ENCODE results near the gene NTRK2.

DNA sequence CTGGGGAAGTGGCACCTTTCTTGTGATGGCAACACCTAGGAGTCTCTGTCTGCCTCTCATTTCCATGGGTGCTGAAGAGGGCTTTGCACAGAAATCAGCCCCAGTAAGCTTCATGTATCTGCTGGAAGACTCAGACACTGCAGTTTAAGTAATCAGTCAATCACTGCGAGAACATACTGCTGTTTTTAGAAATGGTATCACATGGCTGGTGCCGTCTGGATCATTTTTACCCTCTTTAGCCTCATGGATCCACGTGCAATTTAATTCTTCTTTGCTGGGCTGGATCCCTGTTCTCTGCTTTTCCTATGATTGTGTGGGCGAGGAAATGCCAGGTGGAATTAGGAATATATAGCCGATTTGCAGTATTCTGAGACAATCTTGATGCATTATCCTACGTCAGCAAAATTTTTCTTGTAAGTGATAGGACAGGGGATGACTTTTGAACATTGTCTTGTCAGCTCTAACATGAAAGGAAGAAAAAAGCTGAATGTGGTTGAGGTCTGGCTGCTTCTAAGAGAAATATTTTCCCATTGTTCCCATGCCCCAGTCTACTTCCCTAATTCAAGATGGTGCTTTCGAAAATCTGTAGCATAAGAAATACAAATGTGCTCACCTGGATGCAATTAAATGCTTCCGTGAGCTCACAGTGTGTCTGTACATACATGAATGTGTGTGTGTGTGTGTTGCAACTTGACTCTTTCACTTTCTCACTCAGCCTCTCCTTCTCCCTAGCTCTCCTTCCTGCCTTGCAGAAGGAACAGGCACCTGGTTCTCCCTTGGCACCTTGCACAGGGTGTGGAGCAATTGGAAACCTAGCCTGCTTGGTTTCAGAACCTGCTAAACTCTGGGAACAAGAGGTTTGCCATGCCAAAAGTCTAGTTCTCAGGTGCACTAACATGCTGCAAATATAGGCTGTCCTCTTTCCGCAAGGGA, 281.6 kb downstream of the NTRK2 start:
- TF ChIP-seq, protein P1, sequence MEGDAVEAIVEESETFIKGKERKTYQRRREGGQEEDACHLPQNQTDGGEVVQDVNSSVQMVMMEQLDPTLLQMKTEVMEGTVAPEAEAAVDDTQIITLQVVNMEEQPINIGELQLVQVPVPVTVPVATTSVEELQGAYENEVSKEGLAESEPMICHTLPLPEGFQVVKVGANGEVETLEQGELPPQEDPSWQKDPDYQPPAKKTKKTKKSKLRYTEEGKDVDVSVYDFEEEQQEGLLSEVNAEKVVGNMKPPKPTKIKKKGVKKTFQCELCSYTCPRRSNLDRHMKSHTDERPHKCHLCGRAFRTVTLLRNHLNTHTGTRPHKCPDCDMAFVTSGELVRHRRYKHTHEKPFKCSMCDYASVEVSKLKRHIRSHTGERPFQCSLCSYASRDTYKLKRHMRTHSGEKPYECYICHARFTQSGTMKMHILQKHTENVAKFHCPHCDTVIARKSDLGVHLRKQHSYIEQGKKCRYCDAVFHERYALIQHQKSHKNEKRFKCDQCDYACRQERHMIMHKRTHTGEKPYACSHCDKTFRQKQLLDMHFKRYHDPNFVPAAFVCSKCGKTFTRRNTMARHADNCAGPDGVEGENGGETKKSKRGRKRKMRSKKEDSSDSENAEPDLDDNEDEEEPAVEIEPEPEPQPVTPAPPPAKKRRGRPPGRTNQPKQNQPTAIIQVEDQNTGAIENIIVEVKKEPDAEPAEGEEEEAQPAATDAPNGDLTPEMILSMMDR (IDR thresholded peaks at IDR 0.05), result no peak
- no peak for TF ChIP-seq POLR2A (IDR thresholded peaks at IDR 0.05)
